ENCODE data around the gene TMEM98. TPM values are rescaled to one million over a fixed set of nuclear protein-coding genes. Genes with fewer than 3 reads are reported as not detected.

Gene TMEM98
- polyA plus RNA-seq, 1 donor (not counting 4 experiments of a cell fraction or from before 2014, with no cell fraction given), result 66.8 TPM

DNA sequence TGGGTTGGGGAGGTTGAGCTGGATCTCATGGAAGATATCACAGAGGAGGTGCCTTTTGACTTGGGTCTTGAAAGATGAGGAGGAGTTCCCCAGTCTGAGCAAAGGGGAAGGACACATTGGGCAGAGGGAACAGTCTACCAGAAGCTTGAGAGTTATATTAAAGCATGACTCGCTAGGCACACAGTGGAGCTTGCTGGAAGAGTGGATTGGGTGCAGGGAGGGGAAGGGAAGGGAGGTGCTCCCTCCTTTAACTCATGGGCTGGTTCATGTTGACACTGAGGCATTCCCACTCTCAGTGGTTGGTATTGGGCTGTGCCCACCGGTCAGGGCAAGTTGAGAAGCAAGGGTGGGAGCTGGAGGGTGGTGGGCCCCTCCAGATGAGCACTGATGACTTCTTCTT is 5.9 kb downstream of the TMEM98 start:
- no peaks in the 10 kb centered on the region for H3K79me2 ChIP-seq (ENCODE audit: control insufficient read depth, insufficient read depth, low read length)
- H3K4me1 ChIP-seq (ENCODE audit: control insufficient read depth, extremely low read depth, insufficient read depth, low read length), result peaks cover 15% of the 10 kb centered on the region
- H3K9ac ChIP-seq (ENCODE audit: control insufficient read depth, extremely low read depth, insufficient read depth, low read length), result no peak overlapping the region
- H2AFZ ChIP-seq (ENCODE audit: control insufficient read depth, low read length), result no peak overlapping the region
- H3K9me1 ChIP-seq (ENCODE audit: control insufficient read depth, extremely low read depth, insufficient read depth, low read length), result no peaks in the 10 kb centered on the region
- dilution Hi-C loops (cut with MboI; ENCODE audit: extremely low pct_ligation_motif_present, low sequenced_read_pairs), result no loop called here
- H3K4me3 ChIP-seq (ENCODE audit: control insufficient read depth in 2 of 3, extremely low read depth in 1 of 3, insufficient read depth in 2 of 3, low read depth in 1 of 3, low read length in 3 of 3), result no peak overlapping the region
- H3K27ac ChIP-seq (ENCODE audit: control insufficient read depth, insufficient read depth, low read length), result no peak overlapping the region
- no peak overlapping the region for H3K4me2 ChIP-seq (ENCODE audit: control insufficient read depth, extremely low read depth, insufficient read depth, low read depth, low read length)
- H3K27me3 ChIP-seq (ENCODE audit: control insufficient read depth, extremely low read depth, insufficient read depth, low read length), result no peaks in the 10 kb centered on the region
- no peak for FAIRE-seq
- peaks cover 9 to 10% of the 10 kb centered on the region in 2 experiments for H3K36me3 ChIP-seq (ENCODE audit: control insufficient read depth in 2 of 2, extremely low read depth in 1 of 2, insufficient read depth in 2 of 2, low read length in 2 of 2)
- no peak for DNase-seq (ENCODE audit: low read depth, low spot score)
- no peaks in the 10 kb centered on the region for H4K20me1 ChIP-seq (ENCODE audit: control insufficient read depth, extremely low read depth, insufficient read depth, low read length)
- TF ChIP-seq EZH2 (IDR thresholded peaks at IDR 0.05; ENCODE audit: low read length), result no peak
- TF ChIP-seq, protein P1, sequence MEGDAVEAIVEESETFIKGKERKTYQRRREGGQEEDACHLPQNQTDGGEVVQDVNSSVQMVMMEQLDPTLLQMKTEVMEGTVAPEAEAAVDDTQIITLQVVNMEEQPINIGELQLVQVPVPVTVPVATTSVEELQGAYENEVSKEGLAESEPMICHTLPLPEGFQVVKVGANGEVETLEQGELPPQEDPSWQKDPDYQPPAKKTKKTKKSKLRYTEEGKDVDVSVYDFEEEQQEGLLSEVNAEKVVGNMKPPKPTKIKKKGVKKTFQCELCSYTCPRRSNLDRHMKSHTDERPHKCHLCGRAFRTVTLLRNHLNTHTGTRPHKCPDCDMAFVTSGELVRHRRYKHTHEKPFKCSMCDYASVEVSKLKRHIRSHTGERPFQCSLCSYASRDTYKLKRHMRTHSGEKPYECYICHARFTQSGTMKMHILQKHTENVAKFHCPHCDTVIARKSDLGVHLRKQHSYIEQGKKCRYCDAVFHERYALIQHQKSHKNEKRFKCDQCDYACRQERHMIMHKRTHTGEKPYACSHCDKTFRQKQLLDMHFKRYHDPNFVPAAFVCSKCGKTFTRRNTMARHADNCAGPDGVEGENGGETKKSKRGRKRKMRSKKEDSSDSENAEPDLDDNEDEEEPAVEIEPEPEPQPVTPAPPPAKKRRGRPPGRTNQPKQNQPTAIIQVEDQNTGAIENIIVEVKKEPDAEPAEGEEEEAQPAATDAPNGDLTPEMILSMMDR (optimal IDR thresholded peaks at IDR 0.05 in 1 of 3, IDR thresholded peaks at IDR 0.05 in 1 of 3, conservative IDR thresholded peaks at IDR 0.05 in 1 of 3; ENCODE audit: extremely low read depth in 1 of 3, insufficient read depth in 2 of 3, low read length in 3 of 3), result no peak
- H3K9me3 ChIP-seq (ENCODE audit: control insufficient read depth, low read depth, low read length), result no peaks in the 10 kb centered on the region

DNA sequence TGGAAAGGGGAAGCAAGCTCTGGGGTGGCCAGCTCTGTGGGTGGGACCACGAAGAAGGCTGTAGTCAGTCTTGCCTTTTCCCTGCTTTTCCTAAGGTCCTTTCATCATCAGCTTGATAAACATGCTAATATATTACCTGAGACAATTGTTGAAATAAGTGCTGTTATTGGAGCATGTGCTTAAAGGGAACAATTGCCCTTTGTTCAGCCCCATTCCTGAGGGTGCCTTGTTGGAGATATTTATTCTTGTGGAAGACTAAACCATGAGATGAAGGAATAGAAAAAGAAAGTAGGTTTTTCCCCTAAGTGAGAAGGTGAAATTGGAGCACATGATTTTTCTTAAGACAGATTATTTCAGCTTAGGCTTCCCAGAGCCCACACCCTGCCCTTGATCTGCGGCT is 7.8 kb downstream of the TMEM98 start:
- TF ChIP-seq, protein P1 (optimal IDR thresholded peaks at IDR 0.05 in 1 of 3, IDR thresholded peaks at IDR 0.05 in 1 of 3, conservative IDR thresholded peaks at IDR 0.05 in 1 of 3; ENCODE audit: extremely low read depth in 1 of 3, insufficient read depth in 2 of 3, low read length in 3 of 3), result no peak
- no peak for TF ChIP-seq EZH2 (IDR thresholded peaks at IDR 0.05; ENCODE audit: low read length)
- no peak overlapping the region for H3K9ac ChIP-seq (ENCODE audit: control insufficient read depth, extremely low read depth, insufficient read depth, low read length)
- no peak overlapping the region for H3K4me2 ChIP-seq (ENCODE audit: control insufficient read depth, extremely low read depth, insufficient read depth, low read depth, low read length)
- H3K9me3 ChIP-seq (ENCODE audit: control insufficient read depth, low read depth, low read length), result no peaks in the 10 kb centered on the region
- H3K9me1 ChIP-seq (ENCODE audit: control insufficient read depth, extremely low read depth, insufficient read depth, low read length), result no peaks in the 10 kb centered on the region
- peaks cover 9 to 10% of the 10 kb centered on the region in 2 experiments for H3K36me3 ChIP-seq (ENCODE audit: control insufficient read depth in 2 of 2, extremely low read depth in 1 of 2, insufficient read depth in 2 of 2, low read length in 2 of 2)
- no peaks in the 10 kb centered on the region for H3K27me3 ChIP-seq (ENCODE audit: control insufficient read depth, extremely low read depth, insufficient read depth, low read length)
- H2AFZ ChIP-seq (ENCODE audit: control insufficient read depth, low read length), result no peak overlapping the region
- dilution Hi-C loops (cut with MboI; ENCODE audit: extremely low pct_ligation_motif_present, low sequenced_read_pairs), result no loop called here
- FAIRE-seq (no peak), DNase-seq (ENCODE audit: low read depth, low spot score) (no peak)
- H3K79me2 ChIP-seq (ENCODE audit: control insufficient read depth, insufficient read depth, low read length), result no peaks in the 10 kb centered on the region
- no peak overlapping the region for H3K4me3 ChIP-seq (ENCODE audit: control insufficient read depth in 2 of 3, extremely low read depth in 1 of 3, insufficient read depth in 2 of 3, low read depth in 1 of 3, low read length in 3 of 3)
- H3K27ac ChIP-seq (ENCODE audit: control insufficient read depth, insufficient read depth, low read length), result no peak overlapping the region
- no peaks in the 10 kb centered on the region for H4K20me1 ChIP-seq (ENCODE audit: control insufficient read depth, extremely low read depth, insufficient read depth, low read length)
- peaks cover 11% of the 10 kb centered on the region for H3K4me1 ChIP-seq (ENCODE audit: control insufficient read depth, extremely low read depth, insufficient read depth, low read length)
